GM18868 (cell line): ENCODE measurements around the gene GTF2I.
"Not testable (repeated sequence)": the region's sequence is repeated elsewhere in the genome, so short reads cannot be mapped to it uniquely, and the experiment has no call there.

Experiments
- ATAC-seq: cut with Tn5 transposase; IDR thresholded peaks from one replicate; pipeline ENCODE4 v1.9.1; 2021; ENCODE audit warnings: mild to moderate bottlenecking, moderate library complexity; ENCODE audit not compliant: unreplicated experiment

GTF2I gene

DNA sequence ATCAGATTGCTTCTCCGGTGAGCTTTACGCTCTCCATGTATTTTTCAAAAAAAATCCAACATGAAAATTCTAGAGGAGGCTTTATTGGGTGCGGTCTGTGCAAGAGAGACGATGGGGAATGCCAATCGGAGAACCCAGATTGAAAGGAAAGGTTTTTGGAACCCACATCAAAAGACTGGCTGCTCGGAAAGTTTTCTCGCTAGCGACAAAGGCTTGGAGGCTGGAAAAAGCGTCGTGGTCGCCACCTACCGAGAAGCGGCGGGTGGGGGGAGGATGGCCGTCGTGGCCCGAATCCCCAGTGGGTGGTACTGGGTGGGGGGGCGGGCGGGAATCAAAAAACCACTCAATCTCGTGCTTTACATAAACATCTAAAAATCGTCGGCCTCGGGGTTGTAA is 1.1 kb upstream of the GTF2I start:
- ATAC-seq = no peak

DNA sequence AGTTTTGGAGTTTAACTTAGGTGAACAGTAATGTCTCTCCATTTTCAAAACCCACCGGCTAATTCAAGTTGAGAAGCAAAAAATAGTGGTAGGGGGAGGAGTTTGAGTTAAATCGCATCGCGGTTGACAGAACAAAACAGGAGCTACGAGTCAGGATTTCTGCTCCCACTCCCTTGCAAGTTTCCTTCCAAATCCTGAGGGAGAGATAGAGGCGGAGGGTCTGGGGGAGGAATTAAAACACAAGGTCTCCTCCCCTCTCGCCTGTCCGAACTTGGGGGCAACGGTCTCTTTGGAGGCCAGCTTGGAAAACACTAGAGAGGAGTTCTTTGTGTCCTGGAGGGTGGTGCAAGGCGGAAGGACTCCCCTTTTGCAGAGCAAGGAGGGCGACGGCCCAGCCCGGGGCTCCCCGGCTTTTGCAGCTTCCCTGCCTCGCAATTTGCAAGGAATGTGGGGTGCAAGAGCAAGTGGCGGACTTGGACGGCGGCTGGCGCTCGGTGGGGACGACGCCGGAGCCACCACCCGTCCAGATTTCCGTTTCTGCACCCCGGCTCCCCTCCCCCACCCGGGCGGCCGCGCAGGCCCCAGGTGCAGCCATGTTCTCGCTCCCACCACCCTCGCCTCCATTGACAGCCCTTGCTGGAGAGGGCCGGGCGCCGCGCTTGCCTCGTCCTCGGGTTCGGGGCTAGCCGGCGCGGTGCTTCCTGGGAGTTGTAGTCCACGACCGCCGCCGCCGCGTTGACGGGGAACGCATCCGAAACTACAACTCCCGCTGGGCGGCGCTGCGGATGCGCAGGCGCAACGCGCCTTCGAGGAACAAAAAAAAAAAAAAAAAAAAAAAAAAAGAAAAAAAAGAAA is 454 bp upstream of the GTF2I start:
- ATAC-seq = peak; percentile 60

DNA sequence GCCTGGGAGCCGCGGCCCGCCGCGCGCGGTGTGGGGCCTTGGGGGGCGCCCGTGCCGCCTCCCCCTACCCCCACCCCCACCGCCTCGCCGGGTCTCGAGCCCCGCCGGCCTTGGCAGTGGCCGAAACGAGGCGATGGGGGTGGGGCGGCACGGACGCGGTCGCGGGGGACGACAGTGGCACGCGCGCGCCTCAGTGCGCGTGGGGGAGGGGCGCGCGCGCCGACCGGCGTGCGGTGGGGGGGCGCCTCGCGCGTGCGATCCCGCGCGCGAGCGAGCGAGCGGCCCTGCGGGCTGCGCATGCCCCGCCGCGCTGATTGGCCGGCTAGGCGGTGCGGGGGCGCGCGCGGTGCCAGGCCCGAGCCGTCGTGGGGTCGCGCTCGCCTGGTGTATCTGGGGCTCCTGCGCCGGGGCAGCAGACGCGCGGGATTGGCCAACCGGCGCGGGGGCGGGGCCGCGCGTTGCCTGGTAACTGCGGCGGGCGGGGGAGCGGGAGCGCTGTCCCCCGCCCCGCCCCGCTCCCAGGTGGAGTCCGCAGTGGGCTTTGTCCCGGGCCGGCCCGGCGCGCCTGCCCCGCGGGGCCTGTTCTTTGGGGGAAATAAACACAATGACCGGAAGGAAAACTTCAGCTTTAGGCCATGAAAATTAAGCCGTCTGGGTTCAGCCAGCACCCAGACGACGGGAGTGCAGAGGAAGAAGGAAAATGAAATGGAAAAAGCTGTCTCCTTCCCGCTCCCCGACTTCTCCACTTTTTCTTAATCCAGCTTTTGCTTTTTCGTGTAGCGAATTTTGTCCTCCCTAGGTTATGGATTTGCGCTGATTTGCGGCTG is 873 bp downstream of the GTF2I start:
- ATAC-seq = peak; percentile 50

DNA sequence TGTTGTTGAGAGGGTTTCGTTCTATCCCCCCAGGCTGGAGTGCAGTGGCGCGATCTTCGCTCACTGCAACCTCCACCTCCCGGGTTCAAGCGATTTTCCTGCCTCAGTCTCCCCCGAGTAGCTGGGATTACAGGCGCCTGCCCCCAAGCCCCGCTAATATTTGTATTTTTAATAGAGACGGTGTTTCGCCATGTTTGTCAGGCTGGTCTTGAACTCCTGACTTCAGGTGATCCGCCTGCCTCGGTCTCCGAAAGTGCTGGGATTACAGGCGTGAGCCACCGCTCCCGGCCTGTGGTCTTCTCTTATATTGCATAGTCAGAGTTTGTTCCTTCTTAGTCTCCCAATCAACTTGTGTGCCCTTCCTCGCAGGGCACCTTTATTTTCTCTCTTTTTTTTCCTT is 2.7 kb downstream of the GTF2I start:
- not testable (repeated sequence) for ATAC-seq

DNA sequence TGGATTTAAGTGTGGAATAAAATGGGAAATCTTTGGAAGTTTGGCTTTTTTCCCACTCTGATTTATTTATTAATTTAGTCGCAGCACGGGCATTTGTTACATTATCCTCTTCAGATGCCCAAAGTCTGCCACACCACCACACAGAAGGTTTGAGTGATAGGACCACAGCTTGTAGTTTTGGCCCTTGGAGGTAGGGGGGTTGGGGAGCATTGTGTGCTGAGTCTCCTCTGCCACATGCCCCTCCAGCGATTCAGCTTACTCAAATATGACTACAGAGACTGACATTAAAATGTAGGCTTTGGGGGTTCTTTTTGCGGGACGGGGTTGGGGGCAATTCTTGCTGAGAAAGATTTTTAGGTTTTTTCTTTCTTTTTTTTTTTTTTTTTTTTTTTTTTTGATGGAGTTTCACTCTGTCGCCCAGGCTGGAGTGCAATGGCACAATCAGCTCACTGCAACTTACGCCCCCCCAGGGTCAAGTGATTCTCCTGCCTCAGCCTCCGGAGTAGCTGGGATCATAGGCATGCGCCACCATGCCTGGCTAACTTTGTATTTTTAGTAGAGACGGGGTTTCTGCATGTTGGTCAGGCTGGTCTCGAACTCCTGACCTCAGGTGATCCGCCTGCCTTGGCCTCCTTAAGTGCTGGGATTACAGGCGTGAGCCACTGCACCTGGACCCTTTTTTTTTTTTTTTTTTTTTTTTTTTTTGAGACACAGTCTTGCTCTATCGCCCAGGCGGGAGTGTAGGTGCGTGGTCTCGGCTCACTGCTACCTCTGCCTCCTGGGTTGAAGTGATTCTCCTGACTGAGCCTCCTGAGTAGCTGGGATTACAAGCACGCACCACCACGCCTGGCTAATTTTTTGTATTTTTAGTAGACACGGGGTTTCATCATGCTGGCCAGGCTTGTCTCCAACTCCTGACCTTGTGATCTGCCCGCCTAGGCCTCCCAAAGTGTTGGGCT is 4.6 kb downstream of the GTF2I start:
- not testable (repeated sequence) for ATAC-seq

DNA sequence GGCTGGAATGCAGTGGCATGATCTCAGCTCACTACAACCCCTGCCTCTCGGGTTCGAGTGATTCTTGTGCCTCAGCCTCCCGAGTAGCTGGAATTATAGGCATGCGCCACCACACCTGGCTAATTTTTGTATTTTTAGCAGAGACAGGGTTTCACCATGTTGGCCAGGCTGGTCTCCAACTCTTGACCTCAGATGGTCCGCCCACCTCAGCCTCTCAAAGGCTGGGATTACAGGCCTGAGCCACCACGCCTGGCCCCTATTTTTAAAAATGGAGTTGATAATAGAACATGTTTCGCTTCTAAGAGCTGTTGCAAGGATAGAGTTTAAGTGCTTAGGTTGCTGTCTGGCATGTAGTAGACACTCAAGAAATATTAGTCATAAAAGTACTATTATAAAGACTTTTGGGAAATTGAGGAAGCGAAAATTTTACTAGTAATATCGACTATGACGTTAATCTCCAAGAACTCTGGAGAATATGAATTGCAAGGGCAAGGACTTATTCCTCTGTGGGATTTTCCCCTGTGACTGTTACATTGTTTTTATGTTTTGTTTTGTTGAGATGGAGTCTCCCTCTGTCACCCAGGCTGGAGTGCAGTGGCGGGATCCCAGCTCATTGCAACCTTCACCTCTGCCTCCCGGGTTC is 7.9 kb downstream of the GTF2I start:
- no peak for ATAC-seq

DNA sequence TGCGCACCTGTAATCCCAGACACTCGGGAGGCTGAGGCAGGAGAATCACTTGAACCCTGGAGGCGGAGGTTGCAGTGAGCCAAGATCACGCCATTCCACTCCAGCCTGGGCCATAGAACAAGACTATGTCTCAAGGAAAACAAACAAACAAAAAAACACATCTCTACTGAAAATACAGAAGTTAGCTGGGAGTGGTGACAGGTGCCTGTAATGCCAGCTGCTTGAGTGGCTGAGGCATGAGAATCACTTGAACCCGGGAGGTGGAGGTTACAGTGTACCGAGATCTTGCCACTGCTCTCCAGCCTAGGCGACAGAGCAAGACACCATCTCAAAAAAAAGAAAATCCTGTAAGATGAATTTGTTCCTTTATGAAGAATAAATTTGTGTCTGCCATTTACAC is 9.5 kb downstream of the GTF2I start:
- not testable (repeated sequence) for ATAC-seq

DNA sequence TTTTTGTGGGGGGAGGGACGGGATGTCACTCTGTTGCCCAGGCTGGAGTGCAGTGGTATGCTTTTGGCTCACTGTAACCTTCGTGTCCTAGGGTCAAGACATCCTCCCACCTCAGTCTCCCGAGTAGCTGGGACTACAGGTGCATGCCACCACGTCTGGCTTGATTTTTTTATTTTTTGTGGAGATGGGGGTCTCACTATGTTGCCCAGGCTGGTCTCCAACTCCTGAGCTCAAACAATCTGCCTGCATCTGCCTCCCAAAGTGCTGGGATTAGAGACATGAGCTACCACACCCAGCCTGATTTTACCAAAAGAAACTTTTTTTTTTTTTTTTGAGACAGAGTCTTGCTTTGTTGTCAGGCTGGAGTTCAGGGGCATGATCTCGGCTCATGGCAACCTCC is 10.0 kb downstream of the GTF2I start:
- ATAC-seq = not testable (repeated sequence)

DNA sequence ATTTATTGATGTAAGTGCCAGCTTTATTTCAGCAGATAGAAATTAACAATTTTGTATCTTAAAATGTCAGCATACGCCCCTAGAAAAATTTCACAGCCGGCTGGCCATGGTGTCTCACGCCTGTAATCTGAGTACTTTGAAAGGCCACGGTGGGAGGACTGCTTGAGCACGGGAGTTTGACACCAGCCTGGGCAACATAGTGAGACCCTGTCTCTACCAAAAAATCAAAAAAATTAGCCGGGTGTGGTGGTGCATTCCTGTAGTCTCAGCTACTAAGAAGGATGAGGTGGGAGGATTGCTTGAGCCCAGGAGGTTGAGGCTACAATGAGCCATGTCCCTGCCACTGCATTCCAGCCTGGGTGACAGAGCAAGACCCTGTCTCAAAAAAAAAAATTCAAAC is 14.1 kb downstream of the GTF2I start:
- no peak for ATAC-seq

DNA sequence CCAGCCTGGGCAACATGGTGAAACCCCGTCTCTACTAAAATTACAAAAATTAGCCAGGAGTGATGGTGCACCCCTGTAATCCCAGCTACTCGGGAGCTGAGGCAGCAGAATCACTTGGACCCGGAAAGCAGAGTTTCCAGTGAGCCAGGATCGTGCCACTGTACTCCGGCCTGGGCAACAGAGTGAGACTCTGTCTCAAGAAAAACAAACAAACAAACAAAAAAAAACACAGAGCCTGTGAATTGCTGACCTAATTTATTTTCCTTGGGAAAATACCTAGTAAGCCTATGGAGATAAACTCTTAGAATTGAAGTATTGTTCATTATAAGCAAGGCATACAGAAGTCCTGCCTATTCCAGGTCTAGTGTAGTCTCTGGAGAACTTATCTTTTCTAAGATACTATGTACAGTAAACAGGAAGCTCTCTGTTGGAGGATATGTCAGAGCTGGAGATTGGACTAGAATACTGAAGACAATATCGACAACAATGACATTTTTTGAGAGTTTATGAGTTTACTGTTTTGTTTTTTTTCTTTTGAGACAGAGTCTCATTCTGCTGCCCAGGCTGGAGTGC is 14.9 kb downstream of the GTF2I start:
- no peak for ATAC-seq

DNA sequence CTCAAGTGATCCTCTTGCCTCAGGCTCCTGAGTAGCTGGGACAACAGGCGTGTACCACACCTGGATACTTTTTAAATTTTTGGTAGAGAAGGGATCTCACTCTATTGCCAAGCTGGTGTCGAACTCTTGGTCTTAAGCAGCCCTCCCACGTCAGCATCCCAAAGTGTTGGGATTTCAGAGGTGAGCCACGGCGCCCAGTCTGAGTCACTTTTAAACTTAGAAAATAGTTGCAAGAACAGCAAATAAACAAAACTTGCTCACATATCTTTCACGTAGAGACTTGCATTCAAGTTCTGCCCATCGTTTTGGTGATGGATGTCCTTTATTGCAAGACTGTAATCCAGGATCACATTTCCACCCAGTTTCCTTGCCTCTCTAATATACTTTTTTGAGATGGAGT is 16.6 kb downstream of the GTF2I start:
- no peak for ATAC-seq

DNA sequence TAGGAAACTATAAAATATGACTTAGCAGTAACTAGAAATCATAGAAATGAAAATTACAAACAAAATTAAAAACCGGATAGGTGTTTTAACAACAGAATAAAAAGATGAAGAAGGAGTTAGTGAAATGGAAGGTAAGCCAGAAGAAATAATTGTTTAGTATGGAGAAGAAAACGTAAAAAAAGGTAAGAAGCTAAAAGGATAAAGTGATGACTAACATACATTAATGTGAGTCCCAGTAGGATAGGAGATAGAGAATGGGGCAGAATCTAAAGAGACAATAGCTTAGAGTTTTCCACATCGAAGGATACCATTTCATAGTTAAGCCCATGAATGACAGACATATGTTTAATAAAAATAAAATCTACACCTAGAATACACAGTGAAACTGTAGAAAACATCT is 25.3 kb downstream of the GTF2I start:
- ATAC-seq = no peak

DNA sequence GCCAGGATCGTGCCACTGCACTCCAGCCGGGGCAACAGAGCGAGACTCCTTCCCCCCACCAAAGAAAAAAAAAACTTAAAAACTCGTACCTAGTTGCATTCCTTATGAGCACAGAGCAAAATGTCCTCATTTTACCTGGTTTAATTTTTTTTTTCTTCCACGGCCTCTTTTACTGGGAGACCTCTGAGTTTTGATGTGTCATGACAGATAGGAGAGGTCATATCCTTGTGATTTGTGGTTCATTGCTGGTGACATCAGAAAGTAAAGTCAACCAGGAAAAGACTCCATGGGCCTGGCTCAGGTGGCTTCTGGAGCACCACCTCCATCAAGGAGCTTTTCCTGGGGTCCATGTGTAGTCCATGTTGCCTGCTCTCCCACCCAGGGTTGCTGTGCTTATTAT is 26.3 kb downstream of the GTF2I start:
- ATAC-seq = no peak

DNA sequence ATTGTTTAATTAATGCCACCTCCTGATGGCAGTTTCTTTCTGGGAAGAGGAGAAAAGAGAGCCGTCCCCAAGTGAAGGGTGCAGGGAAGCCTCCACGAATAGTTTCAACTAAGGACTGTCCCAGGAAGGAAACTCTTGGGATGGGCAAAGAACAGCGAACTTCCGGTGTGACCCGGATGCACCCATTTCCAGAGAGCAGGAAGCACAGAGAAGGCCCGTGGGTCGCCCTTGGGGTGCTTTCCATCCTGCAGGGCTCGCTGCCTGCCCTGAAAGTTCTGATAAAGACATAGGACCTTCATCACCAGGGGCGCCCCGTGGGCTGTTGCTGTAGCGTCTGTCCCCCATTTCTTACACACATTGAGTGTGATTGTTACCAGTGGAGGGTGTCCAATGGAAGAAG is 27.0 kb downstream of the GTF2I start:
- no peak for ATAC-seq

DNA sequence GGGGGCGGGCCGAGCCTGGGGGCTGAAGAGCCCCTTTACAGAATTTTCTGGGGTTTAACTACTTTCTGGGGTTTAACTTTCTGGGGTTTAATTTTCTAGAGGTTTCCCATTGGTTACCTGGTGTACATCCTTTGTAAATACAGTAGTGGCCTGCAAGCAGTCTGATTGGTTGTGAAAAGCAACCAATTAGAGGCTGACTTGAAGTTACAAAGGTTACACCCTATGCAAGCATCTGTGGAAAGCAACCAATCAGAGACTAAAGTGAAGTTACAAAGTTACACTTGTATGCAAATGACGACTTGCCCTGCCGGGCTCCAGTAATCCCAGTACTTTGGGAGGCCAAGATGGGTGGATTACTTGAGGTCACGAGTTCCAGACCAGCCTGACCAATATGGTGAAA is 27.4 kb downstream of the GTF2I start:
- no peak for ATAC-seq

DNA sequence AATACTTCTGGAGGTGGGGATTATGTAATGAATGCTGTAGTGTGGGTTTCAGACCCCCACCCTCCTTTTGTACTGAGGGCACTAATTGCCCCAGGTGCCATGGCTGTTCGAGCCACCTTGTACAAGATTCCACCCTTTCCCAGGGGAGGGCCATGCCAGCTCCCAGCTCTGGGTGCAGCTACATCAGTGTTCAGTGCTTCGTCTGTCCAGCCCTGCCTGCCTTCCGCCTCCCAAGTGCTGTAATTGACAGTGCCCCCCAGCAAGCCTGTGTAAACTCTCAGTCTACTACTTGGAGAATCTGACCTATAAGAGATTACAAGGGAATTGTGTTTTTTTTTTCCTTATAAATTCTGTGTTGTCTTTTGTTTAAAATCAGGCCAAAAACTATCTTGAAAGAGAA is 33.0 kb downstream of the GTF2I start:
- ATAC-seq = no peak

DNA sequence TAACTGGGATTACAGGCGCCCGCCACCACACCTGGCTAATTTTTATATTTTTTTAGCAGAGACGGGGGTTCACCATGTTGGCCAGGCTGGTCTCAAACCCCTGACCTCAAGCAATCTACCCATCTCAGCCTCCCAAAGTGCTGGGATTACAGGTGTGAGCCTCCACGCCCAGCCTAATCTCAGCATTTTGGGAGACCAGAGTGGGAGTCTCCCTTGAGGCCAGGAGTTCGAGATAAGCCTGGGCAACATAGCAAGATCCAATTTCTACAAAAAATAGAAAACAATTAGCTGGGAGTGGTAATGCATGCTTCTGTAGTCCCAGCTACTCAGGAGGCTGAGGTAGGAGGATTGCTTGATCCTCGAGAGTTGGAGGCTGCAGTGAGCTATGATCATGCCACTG is 46.9 kb downstream of the GTF2I start:
- not testable (repeated sequence) for ATAC-seq

DNA sequence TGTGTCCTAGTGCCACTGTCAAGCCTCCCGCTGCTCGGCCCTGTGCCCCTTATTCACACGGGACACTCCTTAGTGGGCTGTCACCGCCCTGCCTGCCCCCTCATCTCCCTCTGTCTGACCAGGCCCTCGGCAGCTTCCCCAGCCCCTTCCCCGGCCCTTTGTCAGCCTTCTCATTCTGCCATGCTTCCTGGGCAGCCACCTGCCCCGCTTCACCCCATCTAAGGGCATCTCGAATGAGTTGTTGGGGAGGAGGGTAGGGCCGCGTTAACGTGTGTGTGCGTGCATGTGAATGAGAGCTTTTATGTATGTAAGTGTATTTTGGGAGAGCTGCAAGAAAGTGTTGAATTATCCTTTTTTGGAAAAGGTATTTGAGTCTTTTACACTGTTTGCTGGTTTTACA is 49.7 kb downstream of the GTF2I start:
- no peak for ATAC-seq

DNA sequence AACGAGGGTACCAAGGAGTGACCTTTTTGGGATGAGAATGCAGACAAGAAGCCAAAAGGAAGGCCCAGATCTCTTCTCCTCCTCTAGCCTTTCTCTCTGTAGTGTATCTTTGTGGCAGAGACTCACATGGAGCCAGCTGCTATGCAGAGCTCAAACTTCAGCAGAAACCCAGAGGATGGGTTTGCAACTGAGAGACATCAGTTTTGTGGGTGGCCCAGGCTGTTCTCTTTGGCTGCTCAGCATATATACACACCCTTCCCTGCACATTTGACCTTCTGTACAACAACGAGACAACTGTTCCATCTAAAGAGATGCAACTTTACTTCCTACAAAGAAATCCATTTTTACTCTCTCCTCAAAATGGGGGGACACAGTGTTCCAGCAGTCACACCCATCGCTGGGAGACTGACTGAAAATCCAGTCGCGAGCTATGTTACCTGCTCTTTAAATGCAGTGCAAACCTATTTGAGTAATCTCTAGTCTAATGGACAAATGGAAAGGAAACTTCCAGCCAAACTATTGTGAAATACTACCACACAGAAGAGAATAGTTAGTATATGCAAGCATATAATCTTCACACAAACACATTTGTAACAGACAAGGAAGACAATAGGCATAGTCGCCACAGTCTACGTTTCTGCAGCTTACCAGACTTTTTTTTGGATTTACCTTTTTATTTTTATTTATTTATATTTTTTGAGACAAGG is 51.2 kb downstream of the GTF2I start:
- ATAC-seq = no peak
